WI38 (cell line): ENCODE results near the gene SLC5A11.

Experiments
- H3K4me3 ChIP-seq: 2 replicates; pipeline ENCODE4 v1.5.1; 2011; ENCODE audit warnings: low read depth, mild to moderate bottlenecking, control low read depth, low read length
- TF ChIP-seq, protein P1 (sequence below): IDR thresholded peaks from 2 replicates; pipeline ENCODE4 v1.5.1; 2012; ENCODE audit warnings: low read depth, mild to moderate bottlenecking, control low read depth, low read length

The SLC5A11 gene

GRCh38 chr16:24847358-24847664, 1.5 kb downstream of the SLC5A11 start:
- no peak overlapping the region for H3K4me3 ChIP-seq
- TF ChIP-seq, protein P1, sequence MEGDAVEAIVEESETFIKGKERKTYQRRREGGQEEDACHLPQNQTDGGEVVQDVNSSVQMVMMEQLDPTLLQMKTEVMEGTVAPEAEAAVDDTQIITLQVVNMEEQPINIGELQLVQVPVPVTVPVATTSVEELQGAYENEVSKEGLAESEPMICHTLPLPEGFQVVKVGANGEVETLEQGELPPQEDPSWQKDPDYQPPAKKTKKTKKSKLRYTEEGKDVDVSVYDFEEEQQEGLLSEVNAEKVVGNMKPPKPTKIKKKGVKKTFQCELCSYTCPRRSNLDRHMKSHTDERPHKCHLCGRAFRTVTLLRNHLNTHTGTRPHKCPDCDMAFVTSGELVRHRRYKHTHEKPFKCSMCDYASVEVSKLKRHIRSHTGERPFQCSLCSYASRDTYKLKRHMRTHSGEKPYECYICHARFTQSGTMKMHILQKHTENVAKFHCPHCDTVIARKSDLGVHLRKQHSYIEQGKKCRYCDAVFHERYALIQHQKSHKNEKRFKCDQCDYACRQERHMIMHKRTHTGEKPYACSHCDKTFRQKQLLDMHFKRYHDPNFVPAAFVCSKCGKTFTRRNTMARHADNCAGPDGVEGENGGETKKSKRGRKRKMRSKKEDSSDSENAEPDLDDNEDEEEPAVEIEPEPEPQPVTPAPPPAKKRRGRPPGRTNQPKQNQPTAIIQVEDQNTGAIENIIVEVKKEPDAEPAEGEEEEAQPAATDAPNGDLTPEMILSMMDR = no peak

GRCh38 chr16:24848065-24848464, 2.3 kb downstream of the SLC5A11 start:
- no peak overlapping the region for H3K4me3 ChIP-seq
- TF ChIP-seq, protein P1 = no peak

DNA sequence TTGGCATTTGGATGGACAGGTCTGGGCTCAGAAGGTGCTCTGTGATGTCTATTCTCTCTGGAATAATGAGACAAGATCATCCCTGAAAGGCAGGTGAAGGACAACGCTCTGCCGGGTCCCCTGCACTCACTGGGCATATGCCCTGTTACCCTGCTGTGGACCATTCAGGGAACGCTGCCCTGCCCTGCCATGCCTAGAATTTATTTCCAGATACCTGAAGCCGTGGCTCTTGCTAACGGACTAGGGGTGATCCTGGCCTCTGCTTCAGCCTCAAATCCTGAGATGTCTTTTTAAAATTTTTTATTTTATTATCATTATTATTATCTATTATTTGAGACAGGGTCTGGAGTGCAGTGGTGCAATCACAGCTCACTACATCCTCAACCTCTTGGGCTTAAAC, 3.9 kb downstream of the SLC5A11 start:
- TF ChIP-seq, protein P1 = no peak
- no peak overlapping the region for H3K4me3 ChIP-seq

GRCh38 chr16:24850289-24850938, 4.7 kb downstream of the SLC5A11 start:
- TF ChIP-seq, protein P1 = no peak
- H3K4me3 ChIP-seq = no peak overlapping the region

DNA sequence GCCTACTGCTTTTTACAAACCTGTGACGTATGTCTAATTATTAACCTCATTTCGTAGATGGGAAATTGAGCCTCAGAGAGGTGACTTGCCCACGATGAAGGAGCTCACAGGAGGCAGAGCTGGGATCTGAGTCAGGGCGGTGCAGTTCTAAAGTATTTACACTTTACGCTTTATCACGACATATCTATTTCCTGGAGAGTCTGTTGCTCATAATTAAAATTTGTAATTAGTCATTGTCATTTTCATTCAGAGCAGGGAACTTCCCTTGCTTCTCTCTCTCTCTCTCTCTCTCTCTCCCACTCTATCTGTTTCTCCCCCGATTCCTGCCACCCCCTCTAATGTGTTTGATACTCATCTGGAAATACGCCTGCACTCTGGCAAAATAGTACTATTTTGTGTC, 5.9 kb downstream of the SLC5A11 start:
- TF ChIP-seq, protein P1 = no peak
- H3K4me3 ChIP-seq = no peak overlapping the region

- TF ChIP-seq, protein P1 = no peak
- no peak overlapping the region for H3K4me3 ChIP-seq
These were observed 6.5 kb downstream of the SLC5A11 start for GRCh38 chr16:24852281-24852721.

GRCh38 chr16:24853169-24853824, 7.5 kb downstream of the SLC5A11 start:
- no peak overlapping the region; the same call in 1 of the 2 replicates for H3K4me3 ChIP-seq
- TF ChIP-seq, protein P1 = no peak
